GM12878 (cell line): Measurements from ENCODE around the gene SLC35E1. TPM values are rescaled to one million over a fixed set of nuclear protein-coding genes. Genes with fewer than 3 reads are reported as not detected.

ENCODE experiments used
- CEBPB ChIP-seq, 2 experiments: fragments of 150-350 bp in 1 of 2; IDR thresholded peaks; 2 replicates each; pipeline ENCODE4 v1.6.1; 2012 to 2014; ENCODE audit warnings: low read depth in 2 of 2, low read length in 2 of 2, borderline replicate concordance in 1 of 2, inconsistent platforms in 1 of 2
- CTCF ChIP-seq, 3 experiments: IDR thresholded peaks in 2 of 3; conservative IDR thresholded peaks in 1 of 3; 2 replicates each; pipeline ENCODE4 v1.5.1; 2011; ENCODE audit warnings: low read depth in 3 of 3, low read length in 3 of 3, mild to moderate bottlenecking in 3 of 3, control low read depth in 2 of 3, moderate library complexity in 2 of 3, inconsistent platforms in 1 of 3, mixed read lengths in 1 of 3; ENCODE audit not compliant: control insufficient read depth in 2 of 3, insufficient read depth in 1 of 3; ENCODE audit errors: extremely low read depth in 1 of 3
- DPF2 ChIP-seq: fragments of 450-650 bp; IDR thresholded peaks from 2 replicates; pipeline ENCODE4 v1.6.1; 2017; ENCODE audit warnings: mild to moderate bottlenecking
- E2F8 ChIP-seq: fragments of 450-650 bp; IDR thresholded peaks from 2 replicates; pipeline ENCODE4 v1.6.1; 2018; ENCODE audit warnings: mild to moderate bottlenecking, low read depth, moderate library complexity; ENCODE audit not compliant: partially characterized antibody
- EGR1 ChIP-seq, 2 experiments: IDR thresholded peaks; 1 replicate in 1 of 2; 2 replicates in 1 of 2; pipeline ENCODE4 v1.6.1; 2011 to 2012; ENCODE audit warnings: low read depth in 2 of 2, low read length in 2 of 2, borderline replicate concordance in 1 of 2, mild to moderate bottlenecking in 1 of 2, moderate library complexity in 1 of 2
- EZH2 ChIP-seq: IDR thresholded peaks from 2 replicates; pipeline ENCODE4 v1.6.1; 2012; ENCODE audit warnings: low read depth, mild to moderate bottlenecking, control low read depth, inconsistent platforms, low read length, borderline replicate concordance; ENCODE audit not compliant: control insufficient read depth
- HDGF ChIP-seq: fragments of 450-650 bp; IDR thresholded peaks from 2 replicates; pipeline ENCODE4 v1.6.1; 2016; ENCODE audit warnings: antibody characterized with exemption
- MXI1 ChIP-seq: fragments of 150-350 bp; IDR thresholded peaks from 2 replicates; pipeline ENCODE4 v1.6.1; 2011; ENCODE audit warnings: low read depth, mild to moderate bottlenecking, inconsistent platforms, low read length, improper control_type of control experiment
- NR2C1 ChIP-seq: fragments of 450-650 bp; IDR thresholded peaks from 2 replicates; pipeline ENCODE4 v1.6.1; 2017; ENCODE audit warnings: antibody characterized with exemption, mild to moderate bottlenecking, moderate library complexity
- NR2F1 ChIP-seq: fragments of 450-650 bp; conservative IDR thresholded peaks from 2 replicates; pipeline ENCODE4 v1.6.1; 2017; ENCODE audit warnings: mild to moderate bottlenecking
- POLR2AphosphoS2 ChIP-seq: IDR thresholded peaks from 2 replicates; pipeline ENCODE4 v1.6.1; 2011; ENCODE audit warnings: low read depth, mild to moderate bottlenecking, low read length, improper control_type of control experiment, moderate library complexity
- RAD51 ChIP-seq: fragments of 450-650 bp; IDR thresholded peaks from 2 replicates; pipeline ENCODE4 v1.6.1; 2016; ENCODE audit warnings: moderate library complexity, mild to moderate bottlenecking, inconsistent platforms
- SIN3A ChIP-seq: IDR thresholded peaks from 2 replicates; pipeline ENCODE4 v1.6.1; 2012; ENCODE audit warnings: low read depth, low read length, improper control_type of control experiment
- SRF ChIP-seq, 2 experiments: IDR thresholded peaks; 2 replicates each; pipeline ENCODE4 v1.6.1; 2011; ENCODE audit warnings: low read depth in 2 of 2, low read length in 2 of 2, mild to moderate bottlenecking in 1 of 2, moderate library complexity in 1 of 2
- TBL1XR1 ChIP-seq: IDR thresholded peaks from 2 replicates; pipeline ENCODE4 v1.6.1; 2012; ENCODE audit warnings: low read depth, low read length, improper control_type of control experiment
- TCF7 ChIP-seq: IDR thresholded peaks from 2 replicates; pipeline ENCODE4 v1.6.1; 2014; ENCODE audit warnings: antibody characterized with exemption, borderline replicate concordance
- polyA plus RNA-seq, 11 experiments: library from polyadenylated mRNA; depleted of rRNA in 4 of 11; unstranded in 6 of 11; stranded (reverse) in 5 of 11; fragments of >200 nt; fragmentation: Nextera tagmentation in 4 of 11; fragmentation: Illumina TruSeq in 1 of 11; extraction: Ambion mirVana in 4 of 11; extraction: Trizol in 1 of 11; gene quantifications; 1 replicate in 1 of 11; 2 replicates in 10 of 11; pipeline versions ENCODE4 v1.2.1 to v1.2.3, GENCODE V29; 2011 to 2016; ENCODE audit warnings: inconsistent platforms in 2 of 11, missing spikeins in 2 of 11, low read depth in 1 of 11
- total RNA-seq, 4 experiments: library from RNA; depleted of rRNA in 3 of 4; stranded (reverse); fragments of >200 nt in 3 of 4; fragmentation: Illumina TruSeq in 1 of 4; extraction: Trizol in 1 of 4; gene quantifications; 2 replicates each; pipeline versions ENCODE4 v1.2.1 to v1.2.3, GENCODE V29; 2013 to 2021
- TF ChIP-seq, protein P1 (sequence below): fragments of 450-650 bp; IDR thresholded peaks from 2 replicates; pipeline ENCODE4 v1.6.1; 2017; ENCODE audit warnings: low read depth, mild to moderate bottlenecking, moderate library complexity
- TF ChIP-seq, protein P2 (sequence below): IDR thresholded peaks from 2 replicates; pipeline ENCODE4 v1.6.1; 2011; ENCODE audit warnings: low read depth, low read length, improper control_type of control experiment, borderline replicate concordance

Gene SLC35E1
- total and polyA plus RNA-seq, 10 of the 15 experiments (the other 5 are each of a cell fraction or from before 2014, with no cell fraction given): 11.3 to 37.7 (median 22.1) TPM

DNA sequence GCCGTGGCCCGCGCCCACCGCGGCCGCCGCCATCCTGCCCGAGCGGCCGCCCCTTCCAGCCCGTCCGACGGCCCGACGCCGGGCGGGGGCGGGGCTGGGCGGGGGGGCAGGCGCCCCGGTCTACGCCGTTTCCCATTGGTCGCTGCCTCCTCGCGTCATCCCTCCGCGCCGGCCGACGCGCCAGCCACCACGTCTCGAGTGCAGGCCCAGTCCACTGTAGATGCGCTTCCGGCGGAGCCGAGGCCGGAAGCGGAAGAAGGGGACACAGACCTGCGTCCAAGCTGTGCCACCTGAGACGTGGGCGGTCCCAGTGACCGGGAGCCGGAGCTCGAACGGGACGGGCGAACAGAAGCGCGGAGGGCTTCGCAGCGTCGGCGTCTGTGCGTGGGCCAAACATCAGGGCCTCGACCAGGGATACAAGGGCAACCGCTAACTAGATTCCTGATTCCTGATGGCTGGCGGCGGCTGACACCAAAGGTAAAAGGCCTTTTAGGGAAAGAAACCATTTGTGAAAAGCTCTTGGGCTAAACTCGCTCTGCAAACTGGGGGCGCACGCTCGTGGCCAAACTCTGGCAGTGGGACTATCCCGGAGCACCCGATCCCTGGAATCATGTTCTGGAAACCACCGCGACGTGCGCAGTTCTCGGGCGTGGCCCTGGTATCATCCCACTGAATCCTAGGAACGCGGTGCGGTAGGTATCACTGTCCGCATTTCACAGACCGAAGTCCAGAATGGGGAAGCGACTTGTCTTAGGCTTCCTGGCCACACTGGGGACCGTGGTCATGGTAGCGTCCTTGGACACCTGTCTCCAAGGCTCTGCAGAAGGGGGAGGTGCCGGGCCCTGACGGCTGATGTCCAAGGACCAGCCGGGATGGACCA lies at the start of gene SLC35E1 (continued):
- TF ChIP-seq EZH2 (no peak), NR2F1 (no peak), CTCF (IDR thresholded peaks at IDR 0.05 in 2 of 3, conservative IDR thresholded peaks at IDR 0.05 in 1 of 3; ENCODE audit: control insufficient read depth in 2 of 3, extremely low read depth in 1 of 3, insufficient read depth in 1 of 3, low read depth in 3 of 3, low read length in 3 of 3) (no peak), E2F8 (no peak), CEBPB (IDR thresholded peaks at IDR 0.05; ENCODE audit: borderline replicate concordance in 1 of 2, low read depth in 2 of 2, low read length in 2 of 2) (no peak), TBL1XR1 (no peak), DPF2 (no peak; the same call in 1 of the 2 replicates), MXI1 (peak; percentile 70), SIN3A (peak; percentile 83), TCF7 (no peak), SRF (IDR thresholded peaks at IDR 0.05; ENCODE audit: low read depth in 2 of 2, low read length in 2 of 2) (peak; percentile 73 to 94), RAD51 (no peak), NR2C1 (peak; percentile 80), EGR1 (IDR thresholded peaks at IDR 0.05; ENCODE audit: borderline replicate concordance in 1 of 2, low read depth in 2 of 2, low read length in 2 of 2) (peak; percentile 76 to 83), POLR2AphosphoS2 (peak; percentile 87; the same call in 1 of the 2 replicates), HDGF (no peak)
- TF ChIP-seq, protein P1, sequence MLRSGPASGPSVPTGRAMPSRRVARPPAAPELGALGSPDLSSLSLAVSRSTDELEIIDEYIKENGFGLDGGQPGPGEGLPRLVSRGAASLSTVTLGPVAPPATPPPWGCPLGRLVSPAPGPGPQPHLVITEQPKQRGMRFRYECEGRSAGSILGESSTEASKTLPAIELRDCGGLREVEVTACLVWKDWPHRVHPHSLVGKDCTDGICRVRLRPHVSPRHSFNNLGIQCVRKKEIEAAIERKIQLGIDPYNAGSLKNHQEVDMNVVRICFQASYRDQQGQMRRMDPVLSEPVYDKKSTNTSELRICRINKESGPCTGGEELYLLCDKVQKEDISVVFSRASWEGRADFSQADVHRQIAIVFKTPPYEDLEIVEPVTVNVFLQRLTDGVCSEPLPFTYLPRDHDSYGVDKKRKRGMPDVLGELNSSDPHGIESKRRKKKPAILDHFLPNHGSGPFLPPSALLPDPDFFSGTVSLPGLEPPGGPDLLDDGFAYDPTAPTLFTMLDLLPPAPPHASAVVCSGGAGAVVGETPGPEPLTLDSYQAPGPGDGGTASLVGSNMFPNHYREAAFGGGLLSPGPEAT: peak; percentile 70
- TF ChIP-seq, protein P2, sequence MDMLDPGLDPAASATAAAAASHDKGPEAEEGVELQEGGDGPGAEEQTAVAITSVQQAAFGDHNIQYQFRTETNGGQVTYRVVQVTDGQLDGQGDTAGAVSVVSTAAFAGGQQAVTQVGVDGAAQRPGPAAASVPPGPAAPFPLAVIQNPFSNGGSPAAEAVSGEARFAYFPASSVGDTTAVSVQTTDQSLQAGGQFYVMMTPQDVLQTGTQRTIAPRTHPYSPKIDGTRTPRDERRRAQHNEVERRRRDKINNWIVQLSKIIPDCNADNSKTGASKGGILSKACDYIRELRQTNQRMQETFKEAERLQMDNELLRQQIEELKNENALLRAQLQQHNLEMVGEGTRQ: no peak
